H9 (cell line): ENCODE measurements around the gene METTL26. TPM values are rescaled to one million over a fixed set of nuclear protein-coding genes. Genes with fewer than 3 reads are reported as not detected.

ENCODE experiments used
- DNase-seq: peaks from one replicate; pipeline ENCODE4 v3.0.0-alpha.2; 2017
- H2AFZ ChIP-seq: one replicate; pipeline ENCODE4 v1.6.1; 2013; ENCODE audit warnings: mild to moderate bottlenecking, low read length, control low read depth, moderate library complexity
- H2AK5ac ChIP-seq: 2 replicates; pipeline ENCODE4 v1.6.1; 2013; ENCODE audit warnings: low read length, control low read depth, mixed read lengths; ENCODE audit not compliant: insufficient read length
- H2BK120ac ChIP-seq: one replicate; pipeline ENCODE4 v1.6.1; 2013; ENCODE audit warnings: low read depth, mild to moderate bottlenecking, low read length, control low read depth, inconsistent platforms; ENCODE audit not compliant: poor library complexity, severe bottlenecking
- H2BK12ac ChIP-seq: 2 replicates; pipeline ENCODE4 v1.6.1; 2013; ENCODE audit warnings: low read length, control low read depth, mixed read lengths, low read depth; ENCODE audit not compliant: insufficient read length
- H2BK15ac ChIP-seq: 2 replicates; pipeline ENCODE4 v1.6.1; 2013; ENCODE audit warnings: low read depth, low read length, control low read depth
- H2BK20ac ChIP-seq: one replicate; pipeline ENCODE4 v1.6.1; 2013; ENCODE audit warnings: low read depth, mild to moderate bottlenecking, low read length, control low read depth, inconsistent platforms; ENCODE audit not compliant: poor library complexity, severe bottlenecking
- H2BK5ac ChIP-seq: 2 replicates; pipeline ENCODE4 v1.6.1; 2013; ENCODE audit warnings: low read length, control low read depth, mixed read lengths; ENCODE audit not compliant: insufficient read length
- H3K14ac ChIP-seq: 2 replicates; pipeline ENCODE4 v1.6.1; 2013; ENCODE audit warnings: low read length, control low read depth; ENCODE audit not compliant: insufficient read depth
- H3K18ac ChIP-seq: 2 replicates; pipeline ENCODE4 v1.6.1; 2013; ENCODE audit warnings: low read depth, mild to moderate bottlenecking, mixed read lengths, low read length, control low read depth; ENCODE audit not compliant: insufficient read length
- H3K23ac ChIP-seq: 2 replicates; pipeline ENCODE4 v1.6.1; 2013; ENCODE audit warnings: low read length, control low read depth, mixed read lengths, low read depth; ENCODE audit not compliant: insufficient read length
- H3K23me2 ChIP-seq: 2 replicates; pipeline ENCODE4 v1.6.1; 2013; ENCODE audit warnings: low read depth, mild to moderate bottlenecking, mixed read lengths, low read length, control low read depth; ENCODE audit not compliant: insufficient read length, poor library complexity, severe bottlenecking
- H3K27ac ChIP-seq: 2 replicates; pipeline ENCODE4 v1.5.1; 2013; ENCODE audit warnings: low read length, control low read depth, mixed read lengths, low read depth; ENCODE audit not compliant: insufficient read length
- H3K27me3 ChIP-seq: 2 replicates; pipeline ENCODE4 v1.6.1; 2013; ENCODE audit warnings: low read length, control low read depth, inconsistent platforms; ENCODE audit not compliant: insufficient read depth
- H3K4ac ChIP-seq: 2 replicates; pipeline ENCODE4 v1.6.1; 2013; ENCODE audit warnings: low read depth, mild to moderate bottlenecking, control low read depth, inconsistent platforms, low read length, moderate library complexity
- H3K4me1 ChIP-seq: 2 replicates; pipeline ENCODE4 v1.6.1; 2013; ENCODE audit warnings: low read length, control low read depth, inconsistent platforms; ENCODE audit not compliant: insufficient read depth
- H3K4me2 ChIP-seq: 2 replicates; pipeline ENCODE4 v1.6.1; 2013; ENCODE audit warnings: low read length, control low read depth, mixed read lengths; ENCODE audit not compliant: insufficient read length, insufficient read depth
- H3K56ac ChIP-seq: 2 replicates; pipeline ENCODE4 v1.6.1; 2013; ENCODE audit warnings: low read depth, mild to moderate bottlenecking, mixed read lengths, low read length, control low read depth; ENCODE audit not compliant: insufficient read length
- H3K79me1 ChIP-seq: 2 replicates; pipeline ENCODE4 v1.6.1; 2013; ENCODE audit warnings: low read depth, mild to moderate bottlenecking, moderate library complexity, low read length, control low read depth, inconsistent platforms; ENCODE audit not compliant: insufficient read depth, poor library complexity, severe bottlenecking
- H3K79me2 ChIP-seq: 2 replicates; pipeline ENCODE4 v1.6.1; 2013; ENCODE audit warnings: low read length, control low read depth, inconsistent platforms; ENCODE audit not compliant: insufficient read depth
- H3K9ac ChIP-seq: 2 replicates; pipeline ENCODE4 v1.6.1; 2013; ENCODE audit warnings: low read length, control low read depth, mixed read lengths; ENCODE audit not compliant: insufficient read length; ENCODE audit errors: extremely low read depth
- H3K9me3 ChIP-seq: one replicate; pipeline ENCODE4 v1.6.1; 2013; ENCODE audit warnings: low read depth, low read length, inconsistent platforms; ENCODE audit not compliant: control insufficient read depth
- H3T11ph ChIP-seq: one replicate; pipeline ENCODE4 v1.6.1; 2013; ENCODE audit warnings: mild to moderate bottlenecking, low read length, control low read depth, inconsistent platforms
- H4K20me1 ChIP-seq: one replicate; pipeline ENCODE4 v1.6.1; 2013; ENCODE audit not compliant: control insufficient read depth, insufficient read length, insufficient read depth
- H4K5ac ChIP-seq: 2 replicates; pipeline ENCODE4 v1.6.1; 2013; ENCODE audit warnings: low read depth, mild to moderate bottlenecking, mixed read lengths, low read length, control low read depth; ENCODE audit not compliant: insufficient read length
- H4K8ac ChIP-seq: replicated peaks from 2 replicates; pipeline ENCODE4 v1.6.1; 2013; ENCODE audit warnings: low read length, control low read depth, mixed read lengths, low read depth; ENCODE audit not compliant: insufficient read length
- H4K91ac ChIP-seq: 2 replicates; pipeline ENCODE4 v1.6.1; 2013; ENCODE audit warnings: low read depth, mild to moderate bottlenecking, moderate library complexity, mixed read lengths, low read length, control low read depth; ENCODE audit not compliant: insufficient read length
- H3K27ac Mint-ChIP-seq, 3 experiments: 2 replicates in 2 of 3; 3 replicates in 1 of 3; pipeline ENCODE4 v1.8.0; 2020 to 2021; ENCODE audit warnings: mixed read lengths in 3 of 3, mild to moderate bottlenecking in 1 of 3, moderate library complexity in 1 of 3
- H3K27me3 Mint-ChIP-seq: 2 replicates; pipeline ENCODE4 v1.8.0; 2021; ENCODE audit warnings: low read depth, mild to moderate bottlenecking, moderate library complexity, mixed read lengths
- H3K36me3 Mint-ChIP-seq, 3 experiments: 2 replicates in 2 of 3; 3 replicates in 1 of 3; pipeline ENCODE4 v1.8.0; 2020 to 2021; ENCODE audit warnings: low read depth in 3 of 3, mixed read lengths in 3 of 3; ENCODE audit not compliant: insufficient read depth in 1 of 3
- H3K4me1 Mint-ChIP-seq, 2 experiments: 2 replicates each; pipeline ENCODE4 v1.8.0; 2020; ENCODE audit warnings: mixed read lengths in 2 of 2
- H3K4me3 Mint-ChIP-seq, 2 experiments: 2 replicates in 1 of 2; 3 replicates in 1 of 2; pipeline ENCODE4 v1.8.0; 2020 to 2021; ENCODE audit warnings: mild to moderate bottlenecking in 2 of 2, mixed read lengths in 2 of 2, moderate library complexity in 1 of 2
- H3K9me3 Mint-ChIP-seq, 2 experiments: 2 replicates in 1 of 2; 3 replicates in 1 of 2; pipeline ENCODE4 v1.8.0; 2020; ENCODE audit warnings: mild to moderate bottlenecking in 2 of 2, mixed read lengths in 2 of 2, moderate library complexity in 1 of 2
- WGBS: extraction: QIAGEN DNeasy Blood & Tissue Kit; methylation state at CpG from one replicate; pipeline ENCODE4 v1.1.7; 2013; ENCODE audit warnings: missing lambda C conversion rate, low lambda C conversion rate, mixed read lengths; ENCODE audit not compliant: insufficient read length; ENCODE audit errors: extremely low coverage; 5-methylcytosine and 5-hydroxymethylcytosine counted together
- total RNA-seq: library from RNA; stranded (reverse); gene quantifications from 2 replicates; pipeline ENCODE4 v1.2.1, GENCODE V29; 2021
- TF ChIP-seq, protein P1 (sequence below): fragments of 200-600 bp; sonication (generic); conservative IDR thresholded peaks from 3 replicates; pipeline ENCODE4 v1.8.0; 2021; ENCODE audit warnings: antibody characterized with exemption, mild to moderate bottlenecking

Gene METTL26
- total RNA-seq, 1 experiment from 2014 or later = 108 TPM

DNA sequence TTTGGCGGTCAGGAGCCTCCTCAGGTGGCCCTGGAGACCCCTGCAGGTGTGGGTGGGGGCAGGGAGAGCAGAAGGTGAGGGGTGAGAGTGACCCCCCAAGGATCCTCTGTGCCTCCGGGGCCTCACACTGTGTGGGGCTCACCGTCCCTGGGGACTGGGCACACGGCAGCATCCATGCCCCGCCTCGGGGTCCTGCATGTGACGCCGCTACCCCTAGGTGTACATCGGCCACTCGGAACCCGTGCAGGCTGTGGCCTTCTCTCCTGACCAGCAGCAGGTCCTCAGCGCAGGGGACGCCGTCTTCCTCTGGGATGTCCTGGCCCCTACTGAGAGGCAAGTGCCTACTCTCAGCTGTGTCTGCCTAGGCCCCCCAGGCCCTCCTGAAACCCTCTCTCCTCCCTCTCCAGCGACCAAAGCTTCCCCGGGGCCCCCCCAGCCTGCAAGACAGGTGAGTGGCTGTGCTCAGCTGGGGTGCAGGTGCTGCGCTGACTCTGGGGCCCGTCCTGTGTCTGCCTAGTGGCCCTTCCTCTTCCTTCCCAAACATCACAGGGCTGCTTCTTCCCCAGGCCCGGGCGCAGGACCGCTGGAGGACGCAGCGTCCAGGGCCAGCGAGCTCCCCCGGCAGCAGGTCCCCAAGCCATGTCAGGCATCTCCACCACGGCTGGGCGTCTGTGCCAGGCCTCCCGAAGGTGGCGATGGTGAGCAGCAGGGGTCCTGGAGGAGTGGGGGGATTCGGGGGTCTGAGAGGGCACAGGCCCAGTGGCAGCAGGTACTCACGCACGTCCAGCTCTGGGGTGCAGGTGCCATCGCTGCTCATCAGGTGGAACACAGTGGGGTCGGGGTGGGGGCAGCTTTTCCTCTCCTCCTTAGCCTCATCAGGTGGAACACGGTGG lies 22.8 kb upstream of the METTL26 start:
- H3K4me2 ChIP-seq = no peak overlapping the region
- no peak overlapping the region for H4K91ac ChIP-seq
- no peak overlapping the region for H3K18ac ChIP-seq
- no peaks in the 10 kb centered on the region for H3K79me2 ChIP-seq
- no peak overlapping the region for H3K9ac ChIP-seq
- no peak overlapping the region for H2AK5ac ChIP-seq
- H4K20me1 ChIP-seq = no peaks in the 10 kb centered on the region
- no CpG with 5 or more reads among the region's 35 CpGs for WGBS
- no peak overlapping the region for H2BK15ac ChIP-seq
- H2BK12ac ChIP-seq = no peak overlapping the region
- H3K27me3 ChIP-seq = no peaks in the 10 kb centered on the region
- H3K27ac ChIP-seq = no peak overlapping the region
- no peak overlapping the region for H3K27ac Mint-ChIP-seq
- H2AFZ ChIP-seq = no peak overlapping the region
- H2BK20ac ChIP-seq = no peak overlapping the region
- H3K36me3 Mint-ChIP-seq = peaks cover 2 to 13% (median 8%) of the 10 kb centered on the region in 3 experiments; a peak in 5 of 7 replicates
- no peak overlapping the region for H3K56ac ChIP-seq
- no peak for DNase-seq
- peaks cover 0 to 5% of the 10 kb centered on the region in 2 experiments; a peak in 2 of 4 replicates for H3K4me1 Mint-ChIP-seq
- no peak overlapping the region for H3K4ac ChIP-seq
- H3K27me3 Mint-ChIP-seq = no peaks in the 10 kb centered on the region
- H3T11ph ChIP-seq = no peak overlapping the region
- no peaks in the 10 kb centered on the region for H3K23me2 ChIP-seq
- H2BK120ac ChIP-seq = no peak overlapping the region
- H4K8ac ChIP-seq = no peak overlapping the region
- no peaks in the 10 kb centered on the region for H3K79me1 ChIP-seq
- no peak overlapping the region for H4K5ac ChIP-seq
- no peaks in the 10 kb centered on the region for H3K9me3 ChIP-seq
- H3K23ac ChIP-seq = no peak overlapping the region
- no peak overlapping the region for H3K14ac ChIP-seq
- H3K9me3 Mint-ChIP-seq = no peaks in the 10 kb centered on the region
- TF ChIP-seq, protein P1, sequence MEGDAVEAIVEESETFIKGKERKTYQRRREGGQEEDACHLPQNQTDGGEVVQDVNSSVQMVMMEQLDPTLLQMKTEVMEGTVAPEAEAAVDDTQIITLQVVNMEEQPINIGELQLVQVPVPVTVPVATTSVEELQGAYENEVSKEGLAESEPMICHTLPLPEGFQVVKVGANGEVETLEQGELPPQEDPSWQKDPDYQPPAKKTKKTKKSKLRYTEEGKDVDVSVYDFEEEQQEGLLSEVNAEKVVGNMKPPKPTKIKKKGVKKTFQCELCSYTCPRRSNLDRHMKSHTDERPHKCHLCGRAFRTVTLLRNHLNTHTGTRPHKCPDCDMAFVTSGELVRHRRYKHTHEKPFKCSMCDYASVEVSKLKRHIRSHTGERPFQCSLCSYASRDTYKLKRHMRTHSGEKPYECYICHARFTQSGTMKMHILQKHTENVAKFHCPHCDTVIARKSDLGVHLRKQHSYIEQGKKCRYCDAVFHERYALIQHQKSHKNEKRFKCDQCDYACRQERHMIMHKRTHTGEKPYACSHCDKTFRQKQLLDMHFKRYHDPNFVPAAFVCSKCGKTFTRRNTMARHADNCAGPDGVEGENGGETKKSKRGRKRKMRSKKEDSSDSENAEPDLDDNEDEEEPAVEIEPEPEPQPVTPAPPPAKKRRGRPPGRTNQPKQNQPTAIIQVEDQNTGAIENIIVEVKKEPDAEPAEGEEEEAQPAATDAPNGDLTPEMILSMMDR = no peak
- no peak overlapping the region for H3K4me3 Mint-ChIP-seq
- H2BK5ac ChIP-seq = no peak overlapping the region
- no peaks in the 10 kb centered on the region; the same call in 1 of the 2 replicates for H3K4me1 ChIP-seq
